PC-3 (cell line): ENCODE data around the gene SERPINA5.

ENCODE experiments used
- EZH2phosphoT487 ChIP-seq: fragments of 300-600 bp; sonication (generic); IDR thresholded peaks from 2 replicates; pipeline ENCODE4 v1.6.1; 2018; ENCODE audit warnings: mild to moderate bottlenecking, antibody characterized with exemption, low read length, borderline replicate concordance
- TF ChIP-seq, protein P1 (sequence below): fragments of 300-600 bp; sonication (generic); conservative IDR thresholded peaks from 2 replicates; pipeline ENCODE4 v1.5.1; 2017; ENCODE audit warnings: antibody characterized with exemption, low read depth, mild to moderate bottlenecking, low read length

- TF ChIP-seq, protein P1, sequence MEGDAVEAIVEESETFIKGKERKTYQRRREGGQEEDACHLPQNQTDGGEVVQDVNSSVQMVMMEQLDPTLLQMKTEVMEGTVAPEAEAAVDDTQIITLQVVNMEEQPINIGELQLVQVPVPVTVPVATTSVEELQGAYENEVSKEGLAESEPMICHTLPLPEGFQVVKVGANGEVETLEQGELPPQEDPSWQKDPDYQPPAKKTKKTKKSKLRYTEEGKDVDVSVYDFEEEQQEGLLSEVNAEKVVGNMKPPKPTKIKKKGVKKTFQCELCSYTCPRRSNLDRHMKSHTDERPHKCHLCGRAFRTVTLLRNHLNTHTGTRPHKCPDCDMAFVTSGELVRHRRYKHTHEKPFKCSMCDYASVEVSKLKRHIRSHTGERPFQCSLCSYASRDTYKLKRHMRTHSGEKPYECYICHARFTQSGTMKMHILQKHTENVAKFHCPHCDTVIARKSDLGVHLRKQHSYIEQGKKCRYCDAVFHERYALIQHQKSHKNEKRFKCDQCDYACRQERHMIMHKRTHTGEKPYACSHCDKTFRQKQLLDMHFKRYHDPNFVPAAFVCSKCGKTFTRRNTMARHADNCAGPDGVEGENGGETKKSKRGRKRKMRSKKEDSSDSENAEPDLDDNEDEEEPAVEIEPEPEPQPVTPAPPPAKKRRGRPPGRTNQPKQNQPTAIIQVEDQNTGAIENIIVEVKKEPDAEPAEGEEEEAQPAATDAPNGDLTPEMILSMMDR, result no peak
- TF ChIP-seq EZH2phosphoT487, result no peak
Measured at GRCh38 chr14:94633121-94633520, 51.9 kb downstream of the SERPINA5 start.
